ENCODE results near the gene BRIP1.

The BRIP1 gene

DNA sequence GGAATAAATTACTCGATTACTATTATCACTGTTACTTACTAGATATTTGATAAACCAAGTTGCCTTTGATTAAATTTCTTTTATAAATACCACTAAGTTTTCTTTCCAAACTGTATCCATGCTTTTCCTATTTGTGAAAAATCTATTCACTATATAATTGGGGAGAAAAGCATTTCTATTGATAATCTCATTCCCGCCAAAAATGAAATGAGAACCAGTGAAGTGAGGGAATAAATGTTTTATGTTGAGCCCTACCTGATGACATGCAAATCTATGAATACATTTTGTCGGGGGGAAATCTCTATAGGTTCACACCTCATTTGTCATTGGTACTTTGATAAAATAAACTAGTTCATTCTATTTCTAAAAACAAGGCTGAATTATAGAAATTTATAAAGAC lies 15.7 kb downstream of the BRIP1 start:
- H3K4me1 ChIP-seq (ENCODE audit: control insufficient read depth in 1 of 2, insufficient read depth in 2 of 2, low read length in 2 of 2) = no peaks in the 10 kb centered on the region
- no peak overlapping the region for H3K4me3 ChIP-seq (ENCODE audit: low read depth in 1 of 2, low read length in 2 of 2)
- H3K9ac ChIP-seq (ENCODE audit: low read depth in 1 of 2, low read length in 2 of 2) = no peak overlapping the region
- H3K27me3 ChIP-seq (ENCODE audit: control insufficient read depth in 1 of 2, insufficient read depth in 2 of 2, low read length in 2 of 2) = no peaks in the 10 kb centered on the region
- H3K9me3 ChIP-seq (ENCODE audit: control insufficient read depth in 1 of 2, low read length in 2 of 2) = no peaks in the 10 kb centered on the region
- no peak overlapping the region for H3K27ac ChIP-seq (ENCODE audit: low read depth, low read length)
- peaks cover 0 to 2% of the 10 kb centered on the region in 2 donors for H3K36me3 ChIP-seq (ENCODE audit: control insufficient read depth in 1 of 2, insufficient read depth in 2 of 2, low read length in 2 of 2)

GRCh38 chr17:61846761-61847375 lies 16.5 kb downstream of the BRIP1 start:
- H3K9ac ChIP-seq (ENCODE audit: low read depth in 1 of 2, low read length in 2 of 2) = no peak overlapping the region
- H3K9me3 ChIP-seq (ENCODE audit: control insufficient read depth in 1 of 2, low read length in 2 of 2) = no peaks in the 10 kb centered on the region
- no peaks in the 10 kb centered on the region for H3K27me3 ChIP-seq (ENCODE audit: control insufficient read depth in 1 of 2, insufficient read depth in 2 of 2, low read length in 2 of 2)
- no peaks in the 10 kb centered on the region for H3K4me1 ChIP-seq (ENCODE audit: control insufficient read depth in 1 of 2, insufficient read depth in 2 of 2, low read length in 2 of 2)
- H3K4me3 ChIP-seq (ENCODE audit: low read depth in 1 of 2, low read length in 2 of 2) = no peak overlapping the region
- H3K27ac ChIP-seq (ENCODE audit: low read depth, low read length) = no peak overlapping the region
- peaks cover 0 to 2% of the 10 kb centered on the region in 2 donors for H3K36me3 ChIP-seq (ENCODE audit: control insufficient read depth in 1 of 2, insufficient read depth in 2 of 2, low read length in 2 of 2)

- Histone ChIP-seq H3K9me3 (ENCODE audit: control insufficient read depth in 1 of 2, low read length in 2 of 2) (no peaks in the 10 kb centered on the region), H3K36me3 (ENCODE audit: control insufficient read depth in 1 of 2, insufficient read depth in 2 of 2, low read length in 2 of 2) (peaks cover 0 to 2% of the 10 kb centered on the region in 2 donors), H3K27ac (ENCODE audit: low read depth, low read length) (no peak overlapping the region), H3K4me1 (ENCODE audit: control insufficient read depth in 1 of 2, insufficient read depth in 2 of 2, low read length in 2 of 2) (no peaks in the 10 kb centered on the region), H3K9ac (ENCODE audit: low read depth in 1 of 2, low read length in 2 of 2) (no peak overlapping the region), H3K4me3 (ENCODE audit: low read depth in 1 of 2, low read length in 2 of 2) (no peak overlapping the region), H3K27me3 (ENCODE audit: control insufficient read depth in 1 of 2, insufficient read depth in 2 of 2, low read length in 2 of 2) (no peaks in the 10 kb centered on the region)
Measured at GRCh38 chr17:61846088-61846487, 17.2 kb downstream of the BRIP1 start.

DNA sequence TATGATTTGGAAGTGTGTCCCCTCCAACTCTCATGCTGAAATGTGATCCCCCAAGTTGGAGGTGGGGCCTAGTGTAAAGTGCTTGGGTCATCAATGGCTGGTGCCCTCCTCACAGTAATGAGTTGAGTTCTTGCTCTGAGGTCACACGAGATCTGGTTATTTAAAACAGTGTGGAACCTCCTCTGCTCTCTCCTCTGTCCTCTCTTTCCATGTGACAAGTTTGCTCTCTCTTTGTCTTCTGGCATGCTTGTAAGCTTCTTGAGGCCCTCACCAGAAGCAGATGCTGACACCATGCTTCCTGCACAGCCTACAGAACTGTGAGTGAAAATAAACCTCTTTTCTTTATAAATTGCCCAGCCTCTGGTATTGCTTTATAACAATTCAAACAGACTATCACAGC lies 19.9 kb downstream of the BRIP1 start:
- Histone ChIP-seq H3K9ac (ENCODE audit: low read depth in 1 of 2, low read length in 2 of 2) (no peak overlapping the region), H3K27ac (ENCODE audit: low read depth, low read length) (no peak overlapping the region), H3K4me3 (ENCODE audit: low read depth in 1 of 2, low read length in 2 of 2) (no peak overlapping the region), H3K4me1 (ENCODE audit: control insufficient read depth in 1 of 2, insufficient read depth in 2 of 2, low read length in 2 of 2) (no peaks in the 10 kb centered on the region), H3K27me3 (ENCODE audit: control insufficient read depth in 1 of 2, insufficient read depth in 2 of 2, low read length in 2 of 2) (no peaks in the 10 kb centered on the region), H3K9me3 (ENCODE audit: control insufficient read depth in 1 of 2, low read length in 2 of 2) (no peaks in the 10 kb centered on the region), H3K36me3 (ENCODE audit: control insufficient read depth in 1 of 2, insufficient read depth in 2 of 2, low read length in 2 of 2) (peaks cover 0 to 2% of the 10 kb centered on the region in 2 donors)

GRCh38 chr17:61842899-61843298 lies 20.4 kb downstream of the BRIP1 start:
- H3K4me3 ChIP-seq (ENCODE audit: low read depth in 1 of 2, low read length in 2 of 2) = no peak overlapping the region
- no peak overlapping the region for H3K27ac ChIP-seq (ENCODE audit: low read depth, low read length)
- peaks cover 0 to 2% of the 10 kb centered on the region in 2 donors for H3K36me3 ChIP-seq (ENCODE audit: control insufficient read depth in 1 of 2, insufficient read depth in 2 of 2, low read length in 2 of 2)
- H3K9me3 ChIP-seq (ENCODE audit: control insufficient read depth in 1 of 2, low read length in 2 of 2) = no peaks in the 10 kb centered on the region
- no peaks in the 10 kb centered on the region for H3K27me3 ChIP-seq (ENCODE audit: control insufficient read depth in 1 of 2, insufficient read depth in 2 of 2, low read length in 2 of 2)
- H3K9ac ChIP-seq (ENCODE audit: low read depth in 1 of 2, low read length in 2 of 2) = no peak overlapping the region
- no peaks in the 10 kb centered on the region for H3K4me1 ChIP-seq (ENCODE audit: control insufficient read depth in 1 of 2, insufficient read depth in 2 of 2, low read length in 2 of 2)

GRCh38 chr17:61839300-61839786 lies 24.0 kb downstream of the BRIP1 start:
- H3K27me3 ChIP-seq (ENCODE audit: control insufficient read depth in 1 of 2, insufficient read depth in 2 of 2, low read length in 2 of 2) = no peaks in the 10 kb centered on the region
- no peaks in the 10 kb centered on the region for H3K4me1 ChIP-seq (ENCODE audit: control insufficient read depth in 1 of 2, insufficient read depth in 2 of 2, low read length in 2 of 2)
- no peaks in the 10 kb centered on the region for H3K9me3 ChIP-seq (ENCODE audit: control insufficient read depth in 1 of 2, low read length in 2 of 2)
- no peak overlapping the region for H3K4me3 ChIP-seq (ENCODE audit: low read depth in 1 of 2, low read length in 2 of 2)
- no peaks in the 10 kb centered on the region for H3K36me3 ChIP-seq (ENCODE audit: control insufficient read depth in 1 of 2, insufficient read depth in 2 of 2, low read length in 2 of 2)
- no peak overlapping the region for H3K27ac ChIP-seq (ENCODE audit: low read depth, low read length)
- H3K9ac ChIP-seq (ENCODE audit: low read depth in 1 of 2, low read length in 2 of 2) = no peak overlapping the region

GRCh38 chr17:61837175-61838051 lies 25.9 kb downstream of the BRIP1 start:
- Histone ChIP-seq H3K36me3 (ENCODE audit: control insufficient read depth in 1 of 2, insufficient read depth in 2 of 2, low read length in 2 of 2) (no peaks in the 10 kb centered on the region), H3K4me1 (ENCODE audit: control insufficient read depth in 1 of 2, insufficient read depth in 2 of 2, low read length in 2 of 2) (no peaks in the 10 kb centered on the region), H3K9ac (ENCODE audit: low read depth in 1 of 2, low read length in 2 of 2) (no peak overlapping the region)

GRCh38 chr17:61836266-61837174 lies 26.8 kb downstream of the BRIP1 start:
- no peaks in the 10 kb centered on the region for H3K9me3 ChIP-seq (ENCODE audit: control insufficient read depth in 1 of 2, low read length in 2 of 2)
- H3K36me3 ChIP-seq (ENCODE audit: control insufficient read depth in 1 of 2, insufficient read depth in 2 of 2, low read length in 2 of 2) = no peaks in the 10 kb centered on the region
- no peak overlapping the region for H3K27ac ChIP-seq (ENCODE audit: low read depth, low read length)
- H3K9ac ChIP-seq (ENCODE audit: low read depth in 1 of 2, low read length in 2 of 2) = no peak overlapping the region
- no peak overlapping the region for H3K4me3 ChIP-seq (ENCODE audit: low read depth in 1 of 2, low read length in 2 of 2)
- no peaks in the 10 kb centered on the region for H3K4me1 ChIP-seq (ENCODE audit: control insufficient read depth in 1 of 2, insufficient read depth in 2 of 2, low read length in 2 of 2)
- no peaks in the 10 kb centered on the region for H3K27me3 ChIP-seq (ENCODE audit: control insufficient read depth in 1 of 2, insufficient read depth in 2 of 2, low read length in 2 of 2)

More at GRCh38 chr17:61837175-61838051, 25.9 kb downstream of the BRIP1 start:
- no peak overlapping the region for H3K27ac ChIP-seq (ENCODE audit: low read depth, low read length)
- H3K4me3 ChIP-seq (ENCODE audit: low read depth in 1 of 2, low read length in 2 of 2) = no peak overlapping the region
- no peaks in the 10 kb centered on the region for H3K27me3 ChIP-seq (ENCODE audit: control insufficient read depth in 1 of 2, insufficient read depth in 2 of 2, low read length in 2 of 2)
- no peaks in the 10 kb centered on the region for H3K9me3 ChIP-seq (ENCODE audit: control insufficient read depth in 1 of 2, low read length in 2 of 2)

- no peaks in the 10 kb centered on the region for H3K4me1 ChIP-seq (ENCODE audit: control insufficient read depth in 1 of 2, insufficient read depth in 2 of 2, low read length in 2 of 2)
- H3K4me3 ChIP-seq (ENCODE audit: low read depth in 1 of 2, low read length in 2 of 2) = no peak overlapping the region
- no peaks in the 10 kb centered on the region for H3K9me3 ChIP-seq (ENCODE audit: control insufficient read depth in 1 of 2, low read length in 2 of 2)
- H3K27me3 ChIP-seq (ENCODE audit: control insufficient read depth in 1 of 2, insufficient read depth in 2 of 2, low read length in 2 of 2) = no peaks in the 10 kb centered on the region
- no peaks in the 10 kb centered on the region for H3K36me3 ChIP-seq (ENCODE audit: control insufficient read depth in 1 of 2, insufficient read depth in 2 of 2, low read length in 2 of 2)
- no peak overlapping the region for H3K9ac ChIP-seq (ENCODE audit: low read depth in 1 of 2, low read length in 2 of 2)
- H3K27ac ChIP-seq (ENCODE audit: low read depth, low read length) = no peak overlapping the region
Measured at GRCh38 chr17:61835606-61836005, 27.7 kb downstream of the BRIP1 start.
